IgD-negative memory B cell (primary cell): ENCODE results near the gene ALLC. TPM values are rescaled to one million over a fixed set of nuclear protein-coding genes. Genes with fewer than 3 reads are reported as not detected.
"Not testable (repeated sequence)": the region's sequence is repeated elsewhere in the genome, so short reads cannot be mapped to it uniquely, and the experiment has no call there.

Source experiments
- H3K27ac Mint-ChIP-seq, 3 donors: one replicate each; pipeline ENCODE4 v1.8.0; 2020 to 2022; ENCODE audit warnings: mild to moderate bottlenecking in 3 of 3, mixed read lengths in 3 of 3, moderate library complexity in 1 of 3
- H3K27me3 Mint-ChIP-seq: one replicate; pipeline ENCODE4 v1.8.0; 2021; ENCODE audit warnings: mixed read lengths
- H3K36me3 Mint-ChIP-seq: one replicate; pipeline ENCODE4 v1.8.0; 2020; ENCODE audit warnings: mild to moderate bottlenecking, mixed read lengths
- H3K4me1 Mint-ChIP-seq, 3 donors: one replicate each; pipeline ENCODE4 v1.8.0; 2020 to 2022; ENCODE audit warnings: mixed read lengths in 3 of 3, mild to moderate bottlenecking in 1 of 3
- H3K4me3 Mint-ChIP-seq, 4 donors: one replicate each; pipeline ENCODE4 v1.8.0; 2020 to 2022; ENCODE audit warnings: mild to moderate bottlenecking in 4 of 4, mixed read lengths in 4 of 4, moderate library complexity in 3 of 4
- H3K9me3 Mint-ChIP-seq, 3 donors: one replicate each; pipeline ENCODE4 v1.8.0; 2020 to 2021; ENCODE audit warnings: mixed read lengths in 3 of 3, mild to moderate bottlenecking in 1 of 3
- polyA plus RNA-seq: library from polyadenylated mRNA; unstranded; fragments of 300-500 nt; fragmentation: Illumina TruSeq; gene quantifications from one replicate; pipeline ENCODE4 v1.2.3, GENCODE V29; 2021

Gene ALLC
- not detected for polyA plus RNA-seq

GRCh38 chr2:3657881-3658280, at the start of gene ALLC:
Gene ALLC, plus strand, starts transcription at chr2:3658200. Its CDS starts 12,958 bp downstream, at chr2:3671158.
- H3K36me3 Mint-ChIP-seq: peaks cover 4% of the 10 kb centered on the region
- H3K27me3 Mint-ChIP-seq: peaks cover 3% of the 10 kb centered on the region
- peaks cover 0 to 2% (median 0%) of the 10 kb centered on the region in 3 donors for H3K9me3 Mint-ChIP-seq
- peak within 1 kb of the TSS in 2 of 3 donors; percentile 68 to 90 for H3K27ac Mint-ChIP-seq
- H3K4me1 Mint-ChIP-seq: peaks cover 0 to 10% (median 10%) of the 10 kb centered on the region in 3 donors
- H3K4me3 Mint-ChIP-seq: peak within 1 kb of the TSS in 1 of 4 donors; percentile 63

GRCh38 chr2:3608373-3609278, 49.4 kb upstream of the ALLC start:
- Mint-ChIP-seq H3K9me3 (peaks cover 0 to 1% (median 0%) of the 10 kb centered on the region in 3 donors), H3K27me3 (peaks cover 6% of the 10 kb centered on the region), H3K27ac (peak overlapping the region in 1 of 3 donors; percentile 72), H3K36me3 (peaks cover under 1% of the 10 kb centered on the region), H3K4me3 (peak overlapping the region in 1 of 4 donors; percentile 29), H3K4me1 (peaks cover 4 to 10% (median 6%) of the 10 kb centered on the region in 3 donors)

GRCh38 chr2:3609279-3609673, 48.7 kb upstream of the ALLC start:
- H3K36me3 Mint-ChIP-seq, H3K9me3 Mint-ChIP-seq, H3K27me3 Mint-ChIP-seq, H3K4me1 Mint-ChIP-seq, H3K27ac Mint-ChIP-seq: not testable (repeated sequence)
- H3K4me3 Mint-ChIP-seq: peak overlapping the region in 1 of 4 donors; percentile 63

GRCh38 chr2:3610415-3610814, 47.6 kb upstream of the ALLC start:
- peaks cover 0 to 3% (median 1%) of the 10 kb centered on the region in 3 donors for H3K9me3 Mint-ChIP-seq
- peaks cover 6% of the 10 kb centered on the region for H3K27me3 Mint-ChIP-seq
- H3K4me3 Mint-ChIP-seq: no peak overlapping the region
- H3K4me1 Mint-ChIP-seq: peaks cover 4 to 7% (median 4%) of the 10 kb centered on the region in 3 donors
- peaks cover 2% of the 10 kb centered on the region for H3K36me3 Mint-ChIP-seq
- H3K27ac Mint-ChIP-seq: no peak overlapping the region

GRCh38 chr2:3610881-3611505, 47.0 kb upstream of the ALLC start:
- peaks cover 2% of the 10 kb centered on the region for H3K36me3 Mint-ChIP-seq
- peaks cover 0 to 3% (median 1%) of the 10 kb centered on the region in 3 donors for H3K9me3 Mint-ChIP-seq
- H3K4me1 Mint-ChIP-seq: peaks cover 0 to 7% (median 4%) of the 10 kb centered on the region in 3 donors
- peak overlapping the region in 1 of 3 donors; percentile 64 for H3K27ac Mint-ChIP-seq
- peaks cover 6% of the 10 kb centered on the region for H3K27me3 Mint-ChIP-seq
- H3K4me3 Mint-ChIP-seq: peak overlapping the region in 1 of 4 donors; percentile 38

GRCh38 chr2:3611589-3611988, 46.4 kb upstream of the ALLC start:
- H3K36me3 Mint-ChIP-seq: peaks cover 2% of the 10 kb centered on the region
- peaks cover 0 to 7% (median 4%) of the 10 kb centered on the region in 3 donors for H3K4me1 Mint-ChIP-seq
- peaks cover 0 to 3% (median 1%) of the 10 kb centered on the region in 3 donors for H3K9me3 Mint-ChIP-seq
- H3K27ac Mint-ChIP-seq: no peak overlapping the region
- no peak overlapping the region for H3K4me3 Mint-ChIP-seq
- H3K27me3 Mint-ChIP-seq: peaks cover 6% of the 10 kb centered on the region

- H3K4me3 Mint-ChIP-seq: peak overlapping the region in 1 of 4 donors; percentile 39
- peaks cover 0 to 6% (median 4%) of the 10 kb centered on the region in 3 donors for H3K4me1 Mint-ChIP-seq
- peaks cover 2% of the 10 kb centered on the region for H3K36me3 Mint-ChIP-seq
- H3K27me3 Mint-ChIP-seq: peaks cover 6% of the 10 kb centered on the region
- H3K9me3 Mint-ChIP-seq: peaks cover 1 to 8% (median 3%) of the 10 kb centered on the region in 3 donors
- no peak overlapping the region for H3K27ac Mint-ChIP-seq
These were observed 45.1 kb upstream of the ALLC start for GRCh38 chr2:3612639-3613523.

GRCh38 chr2:3613524-3613905, 44.5 kb upstream of the ALLC start:
- H3K4me1 Mint-ChIP-seq: peaks cover 0 to 6% (median 4%) of the 10 kb centered on the region in 3 donors
- H3K4me3 Mint-ChIP-seq: no peak overlapping the region
- H3K9me3 Mint-ChIP-seq: peaks cover 1 to 8% (median 3%) of the 10 kb centered on the region in 3 donors
- H3K36me3 Mint-ChIP-seq: peaks cover 2% of the 10 kb centered on the region
- peaks cover 6% of the 10 kb centered on the region for H3K27me3 Mint-ChIP-seq
- no peak overlapping the region for H3K27ac Mint-ChIP-seq

- H3K4me1 Mint-ChIP-seq, H3K27me3 Mint-ChIP-seq, H3K9me3 Mint-ChIP-seq, H3K27ac Mint-ChIP-seq, H3K4me3 Mint-ChIP-seq, H3K36me3 Mint-ChIP-seq: not testable (repeated sequence)
These were observed 43.3 kb upstream of the ALLC start for GRCh38 chr2:3614743-3615142.

GRCh38 chr2:3615541-3616200, 42.3 kb upstream of the ALLC start:
- H3K27ac Mint-ChIP-seq, H3K9me3 Mint-ChIP-seq, H3K4me1 Mint-ChIP-seq, H3K27me3 Mint-ChIP-seq, H3K4me3 Mint-ChIP-seq, H3K36me3 Mint-ChIP-seq: not testable (repeated sequence)

GRCh38 chr2:3616435-3617197, 41.4 kb upstream of the ALLC start:
- not testable (repeated sequence) for H3K36me3 Mint-ChIP-seq, H3K9me3 Mint-ChIP-seq, H3K4me1 Mint-ChIP-seq, H3K27me3 Mint-ChIP-seq, H3K4me3 Mint-ChIP-seq
- peak overlapping the region in 1 of 3 donors; percentile 67 for H3K27ac Mint-ChIP-seq

- no peaks in the 10 kb centered on the region for H3K4me1 Mint-ChIP-seq
- no peaks in the 10 kb centered on the region for H3K27me3 Mint-ChIP-seq
- peak overlapping the region in 1 of 3 donors; percentile 67 for H3K27ac Mint-ChIP-seq
- peak overlapping the region in 2 of 4 donors; percentile 10 to 19 for H3K4me3 Mint-ChIP-seq
- peaks cover 1 to 8% (median 3%) of the 10 kb centered on the region in 3 donors for H3K9me3 Mint-ChIP-seq
- peaks cover 3% of the 10 kb centered on the region for H3K36me3 Mint-ChIP-seq
These were observed 40.7 kb upstream of the ALLC start for GRCh38 chr2:3617198-3617890.

- Mint-ChIP-seq H3K4me1 (no peaks in the 10 kb centered on the region), H3K27ac (no peak overlapping the region), H3K4me3 (no peak overlapping the region), H3K27me3 (no peaks in the 10 kb centered on the region), H3K36me3 (peaks cover 3% of the 10 kb centered on the region), H3K9me3 (peaks cover 1 to 8% (median 3%) of the 10 kb centered on the region in 3 donors)
These were observed 39.6 kb upstream of the ALLC start for GRCh38 chr2:3618367-3618766.
